ENCODE data around the gene STARD13.

Gene STARD13

DNA sequence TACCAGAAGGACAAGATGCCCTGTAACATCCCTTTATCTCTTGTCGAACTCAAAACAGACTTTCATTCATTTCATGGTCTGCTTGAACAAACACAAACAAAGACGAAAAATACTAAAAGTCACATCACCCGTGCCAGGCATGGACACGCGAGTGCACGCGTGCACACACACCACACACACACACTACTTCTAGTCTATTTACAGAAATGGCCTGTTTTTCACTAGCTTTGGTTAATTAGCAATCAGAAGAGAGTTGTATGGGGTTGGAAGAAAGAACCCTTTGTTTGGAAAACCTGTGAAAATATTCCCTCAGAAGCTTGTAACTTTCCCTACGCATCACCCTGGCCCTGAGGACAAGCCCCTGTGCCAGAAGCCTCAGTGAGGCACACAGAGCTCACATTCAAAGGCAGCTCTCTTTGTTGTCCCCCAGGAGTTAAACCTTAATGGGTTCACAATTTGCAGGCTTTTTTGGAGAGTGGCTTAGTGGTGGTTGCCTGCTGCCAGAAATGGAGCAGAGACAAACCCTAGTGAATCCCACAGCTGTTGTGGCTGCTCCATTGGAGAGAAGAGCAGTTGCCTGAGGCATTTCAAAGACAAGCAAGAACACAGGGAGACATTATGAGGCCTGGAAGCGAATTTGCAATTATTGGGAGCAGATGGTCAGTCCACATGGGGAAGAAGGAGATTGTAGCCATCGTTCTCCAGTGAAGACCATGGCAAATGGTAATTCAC lies 55.9 kb downstream of the STARD13 start:
- Histone ChIP-seq H3K4me1 (peaks cover 15% of the 10 kb centered on the region), H3K27ac (no peak overlapping the region), H3K4me3 (no peak overlapping the region), H3K9me3 (peaks cover 21% of the 10 kb centered on the region), H3K9ac (no peak overlapping the region), H4K20me1 (no peaks in the 10 kb centered on the region), H3K4me2 (no peak overlapping the region), H3K36me3 (no peaks in the 10 kb centered on the region), H3K27me3 (no peaks in the 10 kb centered on the region)
- no peak for TF ChIP-seq Cebpa-rat (IDR thresholded peaks at IDR 0.05)

DNA sequence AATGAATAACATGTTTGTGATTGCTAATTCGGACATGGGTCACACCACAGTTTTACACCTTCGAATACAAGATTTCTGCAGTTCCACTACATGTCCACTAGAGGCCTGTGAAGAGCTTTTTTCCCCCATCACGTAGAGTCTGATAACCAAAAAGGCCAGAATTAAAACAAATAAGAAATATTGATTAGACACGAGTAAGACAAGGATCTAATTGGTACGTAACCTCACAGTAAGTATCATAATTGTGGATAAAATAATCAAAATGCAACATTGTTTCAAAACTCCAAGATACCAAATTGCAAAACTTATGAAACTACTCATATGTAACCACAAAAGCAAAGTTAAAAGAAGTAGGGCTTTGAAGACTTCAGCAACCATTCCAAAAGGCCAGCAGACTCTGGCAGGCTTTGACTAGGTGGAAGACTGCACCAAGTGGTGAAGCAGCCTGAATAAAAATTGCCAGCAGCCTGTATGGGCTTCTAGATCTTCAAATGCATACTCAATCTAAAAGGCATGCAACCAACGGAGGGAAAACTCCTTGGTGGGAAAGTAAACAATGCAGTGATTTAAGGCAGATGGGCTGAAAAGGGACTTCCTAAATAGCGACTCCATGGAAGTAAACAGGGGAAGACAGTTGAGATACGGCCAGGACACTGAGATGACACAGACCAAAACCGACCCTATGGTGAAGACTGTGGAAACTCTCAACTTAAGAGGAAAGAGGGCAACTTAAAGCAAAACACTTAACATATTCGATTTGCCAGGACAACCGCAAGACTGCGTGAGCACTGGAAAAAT lies 56.7 kb downstream of the STARD13 start:
- peaks cover 19% of the 10 kb centered on the region for H3K9me3 ChIP-seq
- H3K9ac ChIP-seq: no peak overlapping the region
- H3K36me3 ChIP-seq: no peaks in the 10 kb centered on the region
- 0 out of 2 replicates have a peak overlapping the region, but pooled peaks have one; percentile 27 for H3K27ac ChIP-seq
- peaks cover 15% of the 10 kb centered on the region for H3K4me1 ChIP-seq
- peak overlapping the region; percentile 11; the same call in 1 of the 2 replicates for H3K4me2 ChIP-seq
- H3K27me3 ChIP-seq: no peaks in the 10 kb centered on the region
- TF ChIP-seq Cebpa-rat (IDR thresholded peaks at IDR 0.05): no peak
- no peak overlapping the region for H3K4me3 ChIP-seq
- no peaks in the 10 kb centered on the region for H4K20me1 ChIP-seq

DNA sequence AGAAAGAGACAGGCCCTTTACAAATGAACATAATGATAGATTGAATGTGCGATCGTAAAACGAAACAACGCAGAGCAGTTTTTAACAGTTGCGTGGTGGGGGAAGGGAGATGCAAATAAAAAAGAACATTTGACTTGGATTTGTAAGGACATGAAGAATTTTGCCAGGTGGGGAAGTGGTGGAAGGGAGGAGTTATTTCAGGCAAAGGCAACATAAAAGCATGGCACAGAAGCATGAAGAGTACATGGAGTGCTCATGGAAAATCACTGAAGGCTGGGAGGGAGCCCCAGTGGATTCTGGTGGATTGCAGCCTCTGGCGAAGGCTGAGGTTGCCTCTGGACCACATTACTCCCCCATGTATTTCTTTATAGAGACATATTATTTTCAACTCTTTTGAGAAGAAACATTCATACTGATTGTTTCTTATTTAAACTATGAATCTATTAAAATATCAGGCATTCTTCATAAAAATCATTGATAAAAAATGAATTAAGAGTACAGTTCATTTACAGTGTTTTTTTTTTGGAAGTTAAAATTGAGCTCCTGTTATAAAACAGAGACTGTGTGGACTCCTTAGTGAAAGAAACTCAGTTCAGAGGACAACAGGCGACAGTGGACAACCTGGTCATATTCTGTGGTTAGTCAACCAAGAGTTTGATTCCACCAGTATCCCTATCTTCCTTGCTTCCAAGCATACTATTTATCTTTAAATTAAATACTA lies 57.5 kb downstream of the STARD13 start:
- Histone ChIP-seq H4K20me1 (no peaks in the 10 kb centered on the region), H3K9me3 (peaks cover 11% of the 10 kb centered on the region), H3K4me3 (no peak overlapping the region), H3K4me2 (no peak overlapping the region), H3K27ac (no peak overlapping the region), H3K36me3 (no peaks in the 10 kb centered on the region), H3K4me1 (peaks cover 15% of the 10 kb centered on the region), H3K27me3 (no peaks in the 10 kb centered on the region), H3K9ac (no peak overlapping the region)
- TF ChIP-seq Cebpa-rat (IDR thresholded peaks at IDR 0.05): no peak

DNA sequence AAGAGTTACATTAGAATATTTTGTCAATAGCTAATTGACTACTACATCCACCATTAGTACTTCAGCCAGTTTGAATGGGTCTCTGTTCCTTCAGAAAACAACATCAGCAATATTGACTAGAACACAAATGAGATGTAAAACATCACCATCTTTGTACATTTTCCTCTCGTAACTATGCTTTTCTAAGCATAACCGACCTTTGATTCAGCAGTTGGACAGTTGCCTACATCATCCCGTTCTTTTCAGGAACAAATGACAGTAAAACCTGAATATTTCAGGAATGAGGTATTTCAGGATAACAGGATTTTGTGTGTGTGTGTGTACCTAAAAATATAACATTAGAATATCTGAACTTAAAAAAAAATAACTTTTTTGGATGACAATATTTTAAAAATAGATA lies 60.9 kb downstream of the STARD13 start:
- no peak overlapping the region for H3K9ac ChIP-seq
- no peaks in the 10 kb centered on the region for H3K9me3 ChIP-seq
- H3K4me2 ChIP-seq: no peak overlapping the region
- peaks cover 15% of the 10 kb centered on the region for H3K4me1 ChIP-seq
- H3K27me3 ChIP-seq: no peaks in the 10 kb centered on the region
- H3K27ac ChIP-seq: no peak overlapping the region
- H4K20me1 ChIP-seq: no peaks in the 10 kb centered on the region
- no peak overlapping the region for H3K4me3 ChIP-seq
- TF ChIP-seq Cebpa-rat (IDR thresholded peaks at IDR 0.05): no peak
- no peaks in the 10 kb centered on the region for H3K36me3 ChIP-seq

DNA sequence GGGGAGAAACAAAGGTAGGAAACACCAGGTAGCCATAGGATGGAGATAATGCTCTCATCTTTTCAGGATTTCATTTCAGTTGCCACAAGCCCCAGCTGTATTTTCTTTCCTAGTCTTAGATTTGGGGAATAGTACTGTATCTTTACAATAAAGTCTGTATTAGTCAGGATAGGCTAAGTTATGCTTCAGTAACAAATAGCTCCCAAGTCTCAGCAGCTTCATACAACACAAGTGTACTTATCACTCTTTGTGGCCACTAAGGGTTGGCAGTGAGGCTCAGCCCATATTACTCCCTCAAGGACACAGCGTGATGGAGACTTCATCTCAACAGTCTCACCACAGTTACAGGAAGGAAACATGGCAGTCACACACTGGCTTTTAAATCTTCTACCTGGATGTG lies 61.4 kb downstream of the STARD13 start:
- Histone ChIP-seq H3K9ac (no peak overlapping the region), H3K4me2 (no peak overlapping the region), H3K4me3 (no peak overlapping the region), H3K27ac (no peak overlapping the region), H3K4me1 (peaks cover 19% of the 10 kb centered on the region), H4K20me1 (no peaks in the 10 kb centered on the region), H3K36me3 (no peaks in the 10 kb centered on the region), H3K27me3 (no peaks in the 10 kb centered on the region), H3K9me3 (no peaks in the 10 kb centered on the region)
- TF ChIP-seq Cebpa-rat (IDR thresholded peaks at IDR 0.05): no peak

DNA sequence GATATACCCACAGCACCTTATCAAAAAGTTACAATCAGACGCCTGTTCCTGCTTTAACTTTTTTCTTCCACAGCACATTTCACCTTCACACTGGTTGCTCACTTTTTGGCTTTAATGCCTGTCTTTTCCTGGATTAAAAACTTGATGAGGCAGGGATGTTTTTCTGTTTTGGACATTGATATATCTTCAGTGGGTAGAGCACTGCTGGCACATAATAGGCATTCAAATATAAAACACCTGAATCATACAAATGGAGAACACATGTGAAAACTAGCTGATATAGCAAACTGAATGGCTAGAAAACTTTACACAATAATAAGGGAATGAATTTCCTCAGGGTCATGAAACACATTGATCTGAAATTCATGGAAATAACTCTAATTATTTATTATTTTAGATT lies 65.6 kb downstream of the STARD13 start:
- Histone ChIP-seq H3K27me3 (no peaks in the 10 kb centered on the region), H3K27ac (no peak overlapping the region), H4K20me1 (no peaks in the 10 kb centered on the region), H3K4me2 (no peak overlapping the region), H3K4me1 (peaks cover 8% of the 10 kb centered on the region; the same call in 1 of the 2 replicates), H3K36me3 (no peaks in the 10 kb centered on the region), H3K9me3 (no peaks in the 10 kb centered on the region), H3K4me3 (no peak overlapping the region), H3K9ac (no peak overlapping the region)
- TF ChIP-seq Cebpa-rat (IDR thresholded peaks at IDR 0.05): no peak

DNA sequence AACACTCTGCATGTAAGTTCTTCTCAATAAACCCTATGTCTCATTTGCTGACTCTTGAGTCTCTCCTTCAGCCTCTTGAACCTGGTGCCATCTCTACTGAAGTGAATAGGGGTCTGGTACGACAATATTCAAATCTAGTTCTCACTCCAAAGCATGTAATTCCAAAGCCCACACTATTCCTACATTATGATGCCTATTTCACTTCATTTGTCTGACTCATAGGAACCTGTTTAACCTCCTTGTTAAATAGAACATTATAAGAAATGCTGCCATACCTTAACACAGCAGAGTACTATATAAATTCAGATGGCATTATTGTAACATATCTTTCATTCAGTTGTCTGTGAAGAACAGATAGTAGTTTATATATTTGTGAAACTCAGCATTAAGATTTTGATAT lies 67.1 kb downstream of the STARD13 start:
- Histone ChIP-seq H3K4me1 (peaks cover 8% of the 10 kb centered on the region; the same call in 1 of the 2 replicates), H4K20me1 (no peaks in the 10 kb centered on the region), H3K9me3 (no peaks in the 10 kb centered on the region), H3K4me3 (no peak overlapping the region), H3K36me3 (no peaks in the 10 kb centered on the region), H3K27me3 (no peaks in the 10 kb centered on the region), H3K27ac (no peak overlapping the region), H3K4me2 (no peak overlapping the region), H3K9ac (no peak overlapping the region)
- TF ChIP-seq Cebpa-rat (IDR thresholded peaks at IDR 0.05): no peak

DNA sequence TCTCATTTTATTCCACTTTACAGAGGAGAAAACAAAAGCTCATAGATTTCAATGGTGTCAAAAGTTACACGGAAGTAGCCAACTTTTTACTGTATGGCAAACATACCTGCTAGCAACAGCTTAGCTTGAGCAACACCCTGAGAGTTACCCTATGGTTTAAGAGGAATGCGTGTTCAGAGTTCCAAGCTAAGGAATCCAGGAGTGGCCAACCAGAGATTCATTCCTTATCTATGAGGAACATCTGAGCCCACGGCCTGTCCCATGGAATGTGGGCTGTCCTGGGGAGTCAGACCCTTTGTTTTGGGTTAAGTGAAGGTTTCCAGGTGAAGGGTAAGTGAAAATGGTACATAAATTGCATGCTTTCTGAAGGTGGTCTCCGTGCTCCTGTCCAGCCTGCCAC lies 67.5 kb downstream of the STARD13 start:
- no peak for TF ChIP-seq Cebpa-rat (IDR thresholded peaks at IDR 0.05)
- Histone ChIP-seq H3K4me2 (no peak overlapping the region), H4K20me1 (no peaks in the 10 kb centered on the region), H3K27ac (no peak overlapping the region), H3K4me1 (peaks cover 8% of the 10 kb centered on the region; the same call in 1 of the 2 replicates), H3K36me3 (no peaks in the 10 kb centered on the region), H3K9ac (no peak overlapping the region), H3K27me3 (no peaks in the 10 kb centered on the region), H3K9me3 (no peaks in the 10 kb centered on the region), H3K4me3 (no peak overlapping the region)

DNA sequence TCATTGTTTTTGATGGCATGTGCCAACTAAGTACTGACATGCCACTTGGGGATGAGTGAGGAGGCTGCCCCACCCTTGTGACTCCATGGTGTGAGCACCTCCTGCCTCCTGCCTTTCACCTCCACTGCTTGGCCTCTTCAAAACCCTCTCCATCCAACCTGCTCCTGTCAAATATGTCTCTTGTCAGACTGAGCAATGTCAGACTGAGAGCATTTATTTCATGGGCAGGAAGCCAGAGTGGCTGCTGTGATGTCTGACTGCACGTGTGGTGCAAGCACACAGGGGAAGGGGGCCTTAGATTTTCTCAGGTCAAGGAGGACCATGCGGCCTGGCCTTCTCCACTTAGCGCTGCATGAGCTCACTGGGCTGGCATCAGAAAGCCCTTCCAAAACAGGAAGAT lies 68.3 kb downstream of the STARD13 start:
- peaks cover 8% of the 10 kb centered on the region; the same call in 1 of the 2 replicates for H3K4me1 ChIP-seq
- H3K4me3 ChIP-seq: no peak overlapping the region
- H3K4me2 ChIP-seq: no peak overlapping the region
- H3K9me3 ChIP-seq: no peaks in the 10 kb centered on the region
- H3K36me3 ChIP-seq: no peaks in the 10 kb centered on the region
- H3K27me3 ChIP-seq: no peaks in the 10 kb centered on the region
- no peak overlapping the region for H3K9ac ChIP-seq
- H4K20me1 ChIP-seq: no peaks in the 10 kb centered on the region
- H3K27ac ChIP-seq: no peak overlapping the region
- no peak for TF ChIP-seq Cebpa-rat (IDR thresholded peaks at IDR 0.05)

DNA sequence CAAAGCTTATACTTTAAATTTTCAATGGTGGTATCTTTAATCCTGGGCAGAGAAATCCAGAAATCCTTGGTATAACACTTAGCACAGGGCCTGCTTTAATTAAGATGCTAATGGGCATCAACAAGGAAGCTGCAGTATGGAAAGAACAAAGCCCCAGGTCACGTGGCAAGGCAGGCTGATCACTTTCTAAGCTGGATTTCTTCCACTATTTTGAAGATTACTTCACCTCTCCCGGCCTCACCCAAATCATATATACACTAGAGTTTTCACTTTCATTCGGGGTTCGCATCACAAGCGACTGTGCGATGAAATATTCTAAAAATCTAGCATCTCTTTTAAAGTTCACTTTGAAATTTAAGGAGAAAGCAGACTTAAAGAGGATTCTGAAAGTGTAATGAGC lies 71.8 kb downstream of the STARD13 start:
- Histone ChIP-seq H3K4me1 (no peaks in the 10 kb centered on the region), H3K36me3 (no peaks in the 10 kb centered on the region), H3K4me2 (no peak overlapping the region), H3K9ac (no peak overlapping the region), H4K20me1 (no peaks in the 10 kb centered on the region), H3K27me3 (no peaks in the 10 kb centered on the region), H3K4me3 (no peak overlapping the region), H3K27ac (no peak overlapping the region), H3K9me3 (no peaks in the 10 kb centered on the region)
- no peak for TF ChIP-seq Cebpa-rat (IDR thresholded peaks at IDR 0.05)

Measured in BLaER1 (cell line).